COLO668 (cell line): Measurements from ENCODE around the gene NAXE.
"Not testable (repeated sequence)": the region's sequence is repeated elsewhere in the genome, so short reads cannot be mapped to it uniquely, and the experiment has no call there.

ENCODE experiments used
- DNase-seq: peaks from one replicate; lab custom pipeline; 2025; ENCODE audit not compliant: unreplicated experiment; lab: John Stamatoyannopoulos, UW

NAXE gene

DNA sequence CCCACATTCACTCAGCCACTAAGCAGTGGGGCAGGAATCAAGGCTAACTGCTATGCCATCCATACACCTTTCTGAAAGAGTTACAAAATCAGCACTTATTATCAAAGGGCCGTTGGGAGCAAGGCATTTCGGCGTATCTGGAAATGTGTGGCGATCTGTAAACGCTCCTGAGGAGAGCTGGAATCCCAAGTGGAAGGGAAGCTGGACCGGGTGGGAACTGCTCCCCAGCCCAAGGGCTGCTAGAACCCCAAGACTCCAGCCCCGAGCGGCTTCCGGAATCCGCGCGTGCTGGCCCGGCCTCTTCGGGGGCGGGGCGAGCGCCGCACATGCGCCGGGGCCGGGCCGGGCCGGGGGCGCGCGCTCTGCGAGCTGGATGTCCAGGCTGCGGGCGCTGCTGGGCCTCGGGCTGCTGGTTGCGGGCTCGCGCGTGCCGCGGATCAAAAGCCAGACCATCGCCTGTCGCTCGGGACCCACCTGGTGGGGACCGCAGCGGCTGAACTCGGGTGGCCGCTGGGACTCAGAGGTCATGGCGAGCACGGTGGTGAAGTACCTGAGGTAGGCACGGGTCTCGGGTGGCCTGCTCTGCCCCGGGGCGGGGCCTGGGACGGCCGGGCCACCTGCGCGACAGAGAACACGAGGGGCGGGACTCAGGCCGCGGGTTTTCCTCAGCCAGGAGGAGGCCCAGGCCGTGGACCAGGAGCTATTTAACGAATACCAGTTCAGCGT, at the start of gene NAXE:
NAXE (plus strand) TSS at position 345 of the 726 bp plus-strand sequence; CDS start at position 374, 29 bp downstream.
- peak; percentile 93 for DNase-seq

DNA sequence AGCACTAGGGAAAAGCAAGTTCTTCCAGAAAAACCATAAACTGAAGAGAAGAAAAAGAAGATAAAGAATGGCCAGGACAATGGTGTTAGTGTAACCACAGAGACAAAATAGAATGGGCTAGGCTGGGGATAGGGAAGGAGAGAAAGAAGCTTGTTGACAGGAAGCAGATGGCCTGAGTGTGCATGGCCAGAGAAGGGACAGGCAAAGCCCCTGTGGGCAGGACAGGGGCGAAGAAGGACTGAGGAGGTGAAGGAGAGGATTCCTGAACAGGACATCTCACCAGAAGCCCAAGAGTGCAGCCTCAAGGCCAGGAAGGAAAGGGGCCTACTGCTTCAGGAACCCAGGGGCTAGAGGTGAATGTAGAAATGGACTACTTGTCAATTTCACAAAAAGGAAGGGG, 48.5 kb upstream of the NAXE start:
- no peak for DNase-seq

DNA sequence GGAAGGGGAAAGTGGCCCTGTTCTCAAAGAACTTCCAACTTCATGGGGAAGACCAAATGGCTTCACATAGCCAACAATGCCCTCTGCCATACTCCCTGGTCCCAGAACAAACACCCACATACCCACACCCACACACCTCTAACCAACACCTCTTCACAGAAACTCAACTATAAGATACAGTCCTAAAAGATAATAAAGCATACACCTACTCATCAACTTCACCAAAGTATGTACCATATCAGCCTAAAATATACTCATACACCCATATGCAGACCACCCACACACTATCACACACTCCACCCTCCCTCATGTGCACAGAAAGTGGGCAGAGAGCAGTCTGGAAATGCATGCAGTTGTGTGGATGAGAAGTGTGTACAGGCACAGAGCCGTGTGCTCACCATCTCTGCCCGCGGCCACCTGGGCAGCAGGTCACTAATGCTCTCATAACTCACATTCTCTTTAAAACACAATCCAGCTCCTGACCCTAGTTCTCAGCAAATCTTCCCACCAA, 46.9 kb upstream of the NAXE start:
- DNase-seq: no peak

DNA sequence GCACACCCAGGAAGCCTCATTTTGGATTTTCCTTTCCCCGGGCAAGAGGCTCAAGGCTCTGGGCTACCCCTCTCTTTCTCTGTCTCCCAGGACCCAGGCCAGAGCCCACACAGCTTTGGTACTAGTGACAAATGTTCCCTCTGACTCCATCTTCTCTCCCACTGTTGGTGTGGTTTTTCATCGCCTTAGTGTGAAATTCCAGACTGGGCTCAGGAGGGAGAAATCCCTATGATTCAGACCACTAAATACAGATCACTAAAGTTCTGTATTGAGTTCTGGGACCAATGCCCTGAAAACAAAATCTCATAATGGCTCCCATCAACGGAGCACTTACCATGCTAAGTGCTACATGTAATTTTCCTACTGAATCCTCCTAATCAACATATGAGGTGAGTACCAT, 45.3 kb upstream of the NAXE start:
- no peak for DNase-seq

DNA sequence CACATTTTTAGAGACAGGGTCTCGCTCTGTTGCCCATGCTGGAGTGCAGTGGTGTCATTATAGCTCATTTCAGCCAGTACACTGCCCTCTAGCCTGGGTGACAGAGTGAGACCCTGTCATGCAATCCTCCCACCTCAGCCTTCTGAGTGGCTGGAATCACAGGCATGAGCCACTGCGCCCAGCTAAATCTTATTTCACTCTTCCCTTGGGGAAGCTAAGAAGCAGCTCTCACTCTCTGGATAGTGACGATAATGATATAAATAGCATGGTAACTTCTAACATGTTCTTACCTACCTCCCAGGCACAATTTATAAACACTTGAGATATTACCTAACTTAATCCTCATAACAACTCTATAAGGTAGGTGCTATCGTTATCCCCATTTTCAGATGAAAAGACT, 44.1 kb upstream of the NAXE start:
- DNase-seq: no peak

DNA sequence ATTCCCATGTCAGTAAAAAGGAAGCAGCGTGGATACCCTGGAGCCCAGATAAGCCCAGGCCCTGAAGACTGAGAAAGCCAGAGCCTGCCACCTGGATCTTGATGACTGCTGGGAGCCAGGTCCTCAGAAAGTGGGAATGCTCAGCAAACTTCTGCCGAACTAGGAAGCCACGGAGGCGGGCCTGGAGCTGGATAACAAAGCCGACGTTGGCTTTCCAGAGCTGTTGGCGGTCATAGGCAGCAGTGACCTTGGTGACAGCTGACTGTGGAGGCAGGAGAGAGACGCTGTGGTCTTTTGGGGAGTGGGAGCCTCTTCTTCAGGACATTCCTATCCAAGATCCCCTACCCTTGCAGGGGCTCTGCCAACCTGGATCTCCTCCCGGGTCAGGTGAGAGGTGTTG, 43.6 kb upstream of the NAXE start:
- no peak for DNase-seq

DNA sequence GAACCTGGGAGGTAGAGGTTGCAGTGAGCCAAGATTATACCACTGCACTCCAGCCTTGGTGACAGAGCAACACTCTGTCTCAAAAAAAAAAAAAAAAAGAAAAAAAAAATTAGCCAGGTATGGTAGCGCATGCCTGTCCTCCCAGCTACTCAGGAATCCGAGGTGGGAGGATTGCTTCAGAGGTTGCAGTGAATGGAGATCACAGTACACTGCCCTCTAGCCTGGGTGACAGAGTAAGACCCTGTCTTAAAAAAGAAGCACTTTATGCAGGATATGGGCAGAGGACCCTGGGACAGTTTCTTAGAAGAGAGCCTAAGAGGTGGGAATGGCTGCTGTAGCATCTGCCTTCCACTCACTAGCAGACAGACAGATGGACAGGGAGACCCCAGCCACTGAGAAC, 42.2 kb upstream of the NAXE start:
- DNase-seq: no peak

DNA sequence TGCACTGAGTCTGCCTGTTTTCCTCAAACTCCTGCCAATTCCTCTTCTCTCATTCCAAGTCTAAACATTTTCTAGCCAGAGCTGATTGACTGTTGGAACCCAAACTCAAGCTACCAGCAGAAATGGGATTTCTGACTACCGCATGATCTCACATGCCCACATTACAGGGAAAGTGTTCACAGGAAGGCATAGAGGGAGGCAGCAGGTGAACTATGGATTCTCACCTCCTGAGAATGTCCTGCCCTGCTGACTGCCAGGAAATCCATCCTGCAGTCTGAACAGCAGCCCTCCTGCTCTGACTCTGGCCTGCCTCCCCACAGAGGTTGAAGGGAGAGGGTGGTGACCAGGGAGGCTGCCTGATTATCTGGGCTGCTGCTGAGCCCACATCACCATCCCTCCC, 41.7 kb upstream of the NAXE start:
- no peak for DNase-seq

DNA sequence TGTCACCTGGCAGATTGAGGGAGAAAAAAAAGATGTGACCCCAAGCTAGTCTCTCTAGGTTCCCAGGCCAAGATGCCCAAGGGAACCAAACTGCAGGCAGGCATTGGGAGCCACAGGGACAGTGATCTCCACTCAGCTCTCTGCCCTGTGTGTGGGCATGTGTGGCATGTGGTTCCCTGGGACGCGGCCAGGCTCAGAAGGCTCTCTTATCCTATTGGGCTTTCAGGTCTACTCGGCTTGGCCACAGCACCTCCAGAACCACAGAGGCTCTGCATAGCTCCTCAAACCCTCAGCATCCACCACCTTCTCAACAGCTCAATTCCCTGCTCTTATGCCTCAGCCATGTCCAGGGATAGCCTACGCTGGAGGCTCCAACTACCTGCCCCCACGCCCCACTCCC, 41.2 kb upstream of the NAXE start:
- DNase-seq: no peak

DNA sequence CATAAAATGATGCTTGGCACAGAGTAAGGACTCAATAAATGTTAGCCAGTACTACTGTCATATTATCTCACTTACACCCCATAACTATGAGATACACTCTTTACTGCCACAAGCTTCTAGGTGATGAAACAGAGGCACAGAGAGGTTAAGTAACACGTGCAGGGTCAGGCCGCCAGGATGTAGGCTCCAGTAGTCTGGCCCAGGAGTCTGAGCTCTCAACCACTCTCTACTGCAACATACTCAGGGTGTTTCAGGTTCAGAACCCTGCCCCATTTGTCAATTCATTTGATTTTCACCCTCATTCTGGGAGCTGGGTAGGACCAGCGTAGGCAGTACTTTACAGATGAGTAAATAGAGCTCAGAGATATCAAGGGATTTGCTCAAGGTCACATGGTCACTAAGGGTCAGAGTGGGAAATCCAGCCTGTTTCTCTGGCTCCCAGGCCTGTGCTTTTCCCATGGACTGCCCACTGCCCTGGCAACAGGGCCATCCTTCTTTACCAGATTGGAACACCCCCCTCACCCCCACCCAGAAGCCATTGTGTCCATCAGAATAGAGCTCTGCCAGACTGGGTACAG, 40.4 kb upstream of the NAXE start:
- DNase-seq: no peak

DNA sequence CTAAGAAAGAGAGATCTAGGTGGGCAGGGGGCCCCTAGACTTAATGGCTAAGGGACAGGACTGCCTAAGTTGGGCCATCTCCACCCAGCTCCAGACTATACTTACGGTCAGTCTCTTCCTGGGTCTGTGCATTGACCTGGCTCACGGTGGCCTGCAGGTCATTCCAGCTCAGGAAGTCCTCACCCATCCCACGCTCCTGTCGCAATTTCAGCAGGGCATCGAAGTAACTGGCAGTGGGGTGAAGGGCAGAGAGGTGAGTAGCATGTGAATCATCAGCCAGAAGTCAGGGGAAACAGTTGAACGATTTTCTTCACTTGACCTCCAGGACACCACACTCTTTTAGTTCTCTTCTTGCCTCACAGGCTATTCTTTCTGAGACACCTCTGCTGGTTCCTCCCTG, 39.7 kb upstream of the NAXE start:
- DNase-seq: no peak

DNA sequence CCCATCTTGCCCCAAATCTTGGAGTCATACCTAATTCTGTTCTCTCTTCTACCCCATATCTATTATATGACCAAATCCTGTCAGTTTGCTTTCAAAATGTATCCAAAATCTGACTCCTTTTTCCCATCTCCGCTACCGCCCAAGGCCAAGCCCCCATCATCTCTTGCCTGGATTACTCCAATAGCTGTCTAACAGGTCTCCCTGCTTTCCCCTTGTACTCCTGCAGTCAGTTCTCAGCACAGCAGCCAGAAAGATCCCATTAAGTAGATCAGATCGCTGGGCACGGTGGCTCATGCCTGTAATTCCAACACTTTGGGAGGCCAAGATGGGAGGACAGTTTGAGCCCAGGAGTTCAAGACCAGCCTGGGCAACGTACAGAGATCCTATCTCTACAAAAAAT, 39.1 kb upstream of the NAXE start:
- DNase-seq: no peak

DNA sequence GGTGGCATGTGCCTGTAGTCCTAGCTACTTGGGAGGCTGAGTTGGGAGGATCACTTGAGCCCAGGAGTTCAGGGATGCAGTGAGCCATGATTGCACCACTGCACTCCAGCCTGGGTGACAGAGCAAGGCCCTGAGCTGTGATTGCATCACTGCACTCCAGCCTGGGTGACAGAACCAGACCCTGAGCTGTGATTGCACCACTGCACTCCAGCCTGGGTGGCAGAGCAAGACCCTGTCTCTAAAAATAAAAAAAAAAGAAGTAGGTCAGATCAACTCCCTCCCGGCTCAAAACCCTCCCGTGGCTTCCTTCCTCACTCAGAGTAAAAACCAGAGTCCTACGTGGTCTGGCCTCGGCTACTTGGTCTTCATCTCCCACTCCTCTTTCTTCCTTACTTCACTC, 38.6 kb upstream of the NAXE start:
- not testable (repeated sequence) for DNase-seq

DNA sequence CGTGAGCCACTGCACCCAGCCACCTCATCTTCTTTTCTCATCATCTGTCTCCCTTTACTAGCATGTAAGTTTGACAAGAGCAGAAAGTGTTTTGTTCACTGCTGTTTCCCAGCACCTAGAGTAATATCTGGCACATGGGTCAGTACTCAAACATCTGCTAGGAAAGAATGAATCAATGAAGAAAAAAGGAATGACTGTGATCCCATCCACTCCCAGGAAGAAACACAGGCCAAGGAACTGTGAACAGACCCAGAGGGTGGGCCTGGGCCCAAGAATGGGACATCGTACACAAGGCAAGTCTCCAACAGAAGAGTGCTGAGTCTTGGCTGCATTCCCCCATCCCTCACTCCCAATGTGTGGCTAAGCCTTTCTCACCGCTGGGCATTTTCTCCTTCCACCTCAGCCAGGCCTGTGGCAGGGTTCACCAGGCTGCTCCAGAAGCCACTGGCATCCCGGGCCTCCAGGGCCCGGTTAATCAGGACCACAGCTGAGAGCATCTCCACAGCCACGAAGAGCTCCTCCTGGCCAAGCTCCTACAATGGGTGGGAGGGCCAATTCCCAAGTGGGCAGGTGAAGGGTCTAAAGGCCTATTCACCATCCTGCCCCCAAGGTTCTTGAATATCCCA, 37.6 kb upstream of the NAXE start:
- no peak for DNase-seq

DNA sequence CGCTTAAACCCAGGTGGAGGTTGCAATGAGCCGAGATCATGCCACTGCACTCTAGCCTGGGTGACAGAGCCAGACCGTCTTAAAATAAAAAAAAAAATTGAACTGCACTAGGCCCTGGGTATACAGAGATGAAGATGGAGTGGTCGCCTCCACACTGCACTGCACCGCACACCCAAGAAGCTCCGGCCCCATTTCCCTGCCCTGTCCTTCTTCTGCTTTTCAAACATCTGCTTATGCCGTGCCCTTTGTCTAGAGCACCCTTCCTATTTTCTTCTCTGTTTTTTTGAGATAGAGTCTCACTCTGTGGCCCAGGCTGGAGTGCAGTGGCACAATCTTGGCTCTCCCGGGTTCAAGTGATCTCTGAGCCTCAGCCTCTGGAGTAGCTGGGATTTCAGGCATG, 36.6 kb upstream of the NAXE start:
- DNase-seq: no peak

DNA sequence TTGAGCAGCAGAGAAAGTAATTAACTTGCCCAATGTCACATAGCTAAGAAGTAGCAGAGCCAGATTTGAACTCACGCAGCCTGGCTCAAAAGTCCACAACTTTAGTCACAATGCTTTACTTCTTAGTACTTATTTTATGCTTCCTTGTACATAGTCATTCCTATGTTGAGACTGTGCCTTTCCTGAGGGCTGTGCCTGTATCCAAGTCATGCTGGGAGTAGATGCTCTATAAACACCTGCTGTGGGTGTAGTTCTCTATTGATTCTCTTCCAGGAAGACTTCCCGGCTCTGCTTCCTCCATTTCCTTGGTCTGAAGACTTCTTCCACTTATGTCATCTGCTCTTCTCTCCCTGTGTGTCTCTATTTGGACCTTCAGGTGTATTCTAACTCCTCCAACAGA, 35.9 kb upstream of the NAXE start:
- no peak for DNase-seq

DNA sequence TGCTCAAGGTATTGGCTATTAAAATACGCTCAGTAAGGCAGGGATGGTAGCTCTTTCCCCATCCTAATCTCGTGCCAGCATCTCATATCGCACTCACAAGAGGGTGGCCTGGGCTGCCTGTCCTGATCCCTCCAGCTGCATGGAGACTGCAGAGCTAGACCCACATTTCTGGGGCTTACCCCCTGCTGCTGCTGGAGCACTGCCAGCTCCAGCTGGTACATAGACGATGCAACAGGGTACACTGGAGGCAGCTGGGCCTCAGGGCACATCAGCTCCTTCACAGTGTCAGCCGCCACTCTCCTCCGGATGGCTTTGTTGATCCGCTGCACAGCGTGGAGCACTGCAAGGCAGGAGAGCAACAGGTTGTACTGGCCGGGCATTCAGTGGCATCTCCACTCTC, 35.2 kb upstream of the NAXE start:
- DNase-seq: peak; percentile 86

DNA sequence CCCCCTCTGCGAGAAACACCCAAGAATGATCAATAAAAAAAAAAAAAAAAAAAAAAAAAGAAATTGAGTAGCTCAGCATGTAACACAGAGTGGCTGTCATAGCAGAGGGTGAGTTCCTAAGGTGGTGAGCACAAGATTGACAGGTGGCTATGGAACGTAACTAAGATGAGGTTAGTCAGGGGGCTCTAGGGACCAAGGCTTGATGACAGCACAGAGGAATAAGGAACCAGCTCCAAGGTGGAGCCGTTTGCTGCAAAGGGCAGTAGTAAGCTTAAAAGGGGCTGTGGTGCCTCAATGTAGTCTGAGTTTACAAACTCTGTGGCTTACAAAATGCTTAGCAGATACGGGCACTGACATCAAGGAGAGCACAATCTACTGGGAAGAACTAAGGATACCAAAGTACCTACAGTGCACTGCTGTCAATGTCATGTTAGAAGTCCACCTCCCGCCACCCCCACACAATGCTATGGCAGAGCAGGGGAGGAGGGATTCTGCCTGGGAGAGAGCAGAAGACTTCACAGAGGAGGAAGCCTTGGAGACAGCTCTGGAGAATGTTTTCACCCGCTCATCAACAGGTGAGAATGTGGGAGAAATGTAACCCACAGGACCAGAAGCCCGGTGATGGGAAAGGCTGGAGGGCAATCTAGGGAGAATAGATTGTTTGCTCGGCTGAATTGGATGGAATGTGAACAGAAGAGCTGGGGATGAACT, 32.3 kb upstream of the NAXE start:
- DNase-seq: no peak

DNA sequence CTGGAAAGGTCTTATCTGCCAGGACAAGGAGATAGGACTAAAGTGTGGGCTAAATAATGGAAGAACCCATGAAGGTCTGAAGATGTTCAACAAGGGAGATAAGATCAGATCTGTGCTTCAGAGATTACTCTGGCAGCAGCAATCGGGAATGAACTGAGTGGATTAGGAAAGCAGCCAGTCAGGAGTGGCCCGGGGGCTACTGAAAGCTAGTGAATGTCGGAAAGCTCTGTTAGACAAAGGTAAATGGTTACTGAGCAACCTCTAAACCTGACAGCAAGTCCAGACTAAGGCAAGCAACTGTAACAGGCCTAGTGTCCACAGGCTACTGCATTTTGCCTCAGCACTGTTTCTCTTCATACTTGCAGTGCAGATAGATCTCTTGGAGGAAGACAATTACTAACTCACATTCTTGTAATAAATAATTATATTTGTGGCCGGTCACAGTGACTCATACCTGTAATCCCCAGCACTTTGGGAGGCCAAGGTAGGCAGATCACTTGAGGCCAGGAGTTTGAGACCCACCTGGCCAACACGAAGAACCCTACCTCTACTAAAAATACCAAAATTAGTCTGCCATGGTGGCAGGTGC, 31.7 kb upstream of the NAXE start:
- DNase-seq: no peak

DNA sequence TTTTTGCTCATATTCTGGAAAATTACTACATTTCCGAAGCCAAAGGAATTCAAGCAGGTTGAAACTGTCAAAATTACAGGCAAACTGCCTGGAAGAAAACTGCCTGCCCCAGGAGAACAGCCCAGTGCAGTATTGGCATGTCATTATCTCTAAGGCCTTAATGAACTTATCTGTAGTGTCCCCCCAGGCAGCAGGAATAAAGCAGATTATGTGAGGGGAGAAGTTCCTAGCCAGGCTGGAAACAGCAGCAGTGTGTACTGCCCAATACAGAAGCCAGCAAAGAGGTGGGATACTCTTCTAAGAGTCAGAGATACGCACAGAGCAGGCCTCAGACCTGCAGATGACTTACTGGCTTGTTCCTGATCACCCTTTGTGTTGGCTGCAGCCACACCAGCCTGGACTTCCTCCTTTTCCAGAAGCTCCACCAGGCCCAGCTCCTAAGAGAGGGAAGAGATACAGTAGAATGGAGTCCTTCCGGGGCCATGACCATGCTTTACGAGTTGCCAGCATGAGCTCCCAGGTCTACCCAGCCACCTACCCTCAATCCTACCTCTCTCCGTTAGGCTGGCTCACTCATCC, 30.9 kb upstream of the NAXE start:
- no peak for DNase-seq

DNA sequence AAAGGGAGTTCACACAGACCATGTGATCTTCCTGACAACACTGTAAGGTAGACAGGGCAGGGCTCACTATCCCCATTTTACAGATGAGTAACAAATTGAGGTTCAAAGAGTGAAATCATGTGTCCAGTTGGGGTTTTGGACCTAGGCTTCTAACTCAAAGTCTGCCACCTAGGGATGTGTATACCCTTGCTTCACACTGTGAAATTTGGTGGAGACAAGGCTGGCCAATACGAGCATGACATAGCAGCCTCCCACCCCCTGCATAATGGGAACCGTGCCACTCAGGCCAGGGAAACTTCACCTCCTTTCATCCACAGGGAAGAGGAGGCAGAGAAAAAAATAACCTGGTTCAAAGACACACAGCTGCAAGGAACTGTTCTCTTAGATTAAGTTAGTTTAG, 26.1 kb upstream of the NAXE start:
- DNase-seq: no peak
